22Rv1 (cell line): Measurements from ENCODE around the gene SND1.

ENCODE experiments used
- ZFX ChIP-seq: fragments of 450-650 bp; IDR thresholded peaks from 2 replicates; pipeline ENCODE4 v1.6.1; 2017; ENCODE audit warnings: antibody characterized with exemption, borderline replicate concordance
- TF ChIP-seq, protein P1 (sequence below): fragments of 450-650 bp; IDR thresholded peaks from 2 replicates; pipeline ENCODE4 v1.5.1; 2017; ENCODE audit warnings: mild to moderate bottlenecking

- TF ChIP-seq, protein P1, sequence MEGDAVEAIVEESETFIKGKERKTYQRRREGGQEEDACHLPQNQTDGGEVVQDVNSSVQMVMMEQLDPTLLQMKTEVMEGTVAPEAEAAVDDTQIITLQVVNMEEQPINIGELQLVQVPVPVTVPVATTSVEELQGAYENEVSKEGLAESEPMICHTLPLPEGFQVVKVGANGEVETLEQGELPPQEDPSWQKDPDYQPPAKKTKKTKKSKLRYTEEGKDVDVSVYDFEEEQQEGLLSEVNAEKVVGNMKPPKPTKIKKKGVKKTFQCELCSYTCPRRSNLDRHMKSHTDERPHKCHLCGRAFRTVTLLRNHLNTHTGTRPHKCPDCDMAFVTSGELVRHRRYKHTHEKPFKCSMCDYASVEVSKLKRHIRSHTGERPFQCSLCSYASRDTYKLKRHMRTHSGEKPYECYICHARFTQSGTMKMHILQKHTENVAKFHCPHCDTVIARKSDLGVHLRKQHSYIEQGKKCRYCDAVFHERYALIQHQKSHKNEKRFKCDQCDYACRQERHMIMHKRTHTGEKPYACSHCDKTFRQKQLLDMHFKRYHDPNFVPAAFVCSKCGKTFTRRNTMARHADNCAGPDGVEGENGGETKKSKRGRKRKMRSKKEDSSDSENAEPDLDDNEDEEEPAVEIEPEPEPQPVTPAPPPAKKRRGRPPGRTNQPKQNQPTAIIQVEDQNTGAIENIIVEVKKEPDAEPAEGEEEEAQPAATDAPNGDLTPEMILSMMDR, result no peak
- no peak for TF ChIP-seq ZFX
Observed at GRCh38 chr7:128044064-128044463, 392.1 kb downstream of the SND1 start.
